Dermis lymphatic vessel endothelial cell (primary cell): ENCODE results near the gene TMEM243. TPM values are rescaled to one million over a fixed set of nuclear protein-coding genes. Genes with fewer than 3 reads are reported as not detected.

Experiments used
- total RNA-seq: library from RNA; depleted of rRNA; stranded (reverse); fragments of >200 nt; gene quantifications from 2 replicates; pipeline ENCODE4 v1.2.1, GENCODE V29; 2014

TMEM243 gene, protein sequence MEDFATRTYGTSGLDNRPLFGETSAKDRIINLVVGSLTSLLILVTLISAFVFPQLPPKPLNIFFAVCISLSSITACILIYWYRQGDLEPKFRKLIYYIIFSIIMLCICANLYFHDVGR
- total RNA-seq = 4.8 and 7.9 TPM in 2 replicates

GRCh38 chr7:87219545-87220025 lies at the start of gene TMEM243:
Gene TMEM243, minus strand, starts transcription at chr7:87219732. Its CDS starts 229 bp downstream, at chr7:87219503.

DNA sequence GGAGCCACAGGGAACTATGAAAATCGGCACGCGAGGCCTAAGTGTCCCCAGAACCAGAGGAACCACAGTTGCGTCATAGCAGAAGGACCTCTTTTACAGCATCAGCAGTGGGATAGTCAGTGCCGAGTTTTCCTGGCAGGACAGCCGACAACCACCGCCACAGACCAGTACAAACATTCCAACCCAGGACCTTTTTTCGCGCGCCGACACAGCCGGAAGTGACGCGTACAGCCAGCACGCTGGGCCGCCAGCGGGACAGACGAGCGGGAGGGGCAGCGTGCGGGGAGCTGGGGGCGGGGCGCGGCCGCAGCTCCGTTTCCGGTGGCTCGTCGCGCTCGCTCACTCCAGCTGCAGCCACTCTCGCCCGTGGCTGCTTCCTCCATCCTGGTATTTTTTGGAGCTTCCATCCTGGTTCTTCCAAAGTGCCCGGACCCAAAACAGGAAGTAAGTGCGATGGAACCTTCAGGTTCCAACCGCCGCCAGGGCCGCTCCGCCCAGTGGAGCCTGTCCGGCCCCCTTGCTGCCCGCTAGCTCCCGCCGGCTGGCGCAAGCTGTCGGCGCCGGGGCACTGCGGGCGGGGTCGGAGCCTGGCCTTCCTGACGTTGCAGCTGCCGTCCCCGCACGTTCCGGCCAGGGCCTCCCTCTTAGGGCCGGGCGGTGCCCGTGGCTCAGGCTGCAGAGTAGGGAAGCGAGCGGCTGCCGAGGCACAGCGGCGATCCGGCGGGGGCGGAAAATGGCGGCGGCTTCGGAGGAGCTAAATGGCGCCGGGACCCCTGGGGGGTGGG lies 67.2 kb downstream of the TMEM243 start, which contains the start of gene DMTF1:
TSS of gene DMTF1 (plus strand) at position 342 of the 785 bp plus-strand sequence. CDS start 12,489 bp downstream, outside the sequence.

Other genes starting within 250 kb of the TMEM243 start
- gene ELAPOR2, start 160.1 kb downstream of the TMEM243 start, total RNA-seq = 104 and 176 TPM in 2 replicates
- 39.2 and 51.7 TPM in 2 replicates for gene DMTF1, start 67.3 kb downstream of the TMEM243 start, total RNA-seq
- gene CROT, start 125.9 kb upstream of the TMEM243 start, total RNA-seq = 1.8 and 5.0 TPM in 2 replicates